ENCODE measurements around the gene EMD.

Gene EMD

GRCh38 chrX:154355094-154355775 lies 23.9 kb upstream of the EMD start:
- no peak for DNase-seq (ENCODE audit: low read depth in 3 of 3)

GRCh38 chrX:154355776-154356140 lies 23.3 kb upstream of the EMD start:
- DNase-seq (ENCODE audit: low read depth in 3 of 3) = no peak

GRCh38 chrX:154356596-154356995 lies 22.5 kb upstream of the EMD start:
- DNase-seq (ENCODE audit: low read depth in 3 of 3) = no peak

GRCh38 chrX:154357205-154357604 lies 21.9 kb upstream of the EMD start:
- DNase-seq (ENCODE audit: low read depth in 3 of 3) = no peak

- DNase-seq (ENCODE audit: low read depth in 3 of 3) = no peak
Observed at GRCh38 chrX:154358011-154358410, 21.1 kb upstream of the EMD start.

- DNase-seq (ENCODE audit: low read depth in 3 of 3) = no peak
Observed at GRCh38 chrX:154358829-154359228, 20.3 kb upstream of the EMD start.

GRCh38 chrX:154359362-154360154 lies 19.5 kb upstream of the EMD start:
- no peak for DNase-seq (ENCODE audit: low read depth in 3 of 3)

- no peak for DNase-seq (ENCODE audit: low read depth in 3 of 3)
Observed at GRCh38 chrX:154360155-154360713, 18.9 kb upstream of the EMD start.

- DNase-seq (ENCODE audit: low read depth in 3 of 3) = no peak
Observed at GRCh38 chrX:154362085-154362742, 16.9 kb upstream of the EMD start.

GRCh38 chrX:154363706-154364439 lies 15.2 kb upstream of the EMD start:
- no peak for DNase-seq (ENCODE audit: low read depth in 3 of 3)

GRCh38 chrX:154365052-154365600 lies 14.0 kb upstream of the EMD start:
- DNase-seq (ENCODE audit: low read depth in 3 of 3) = no peak

- no peak for DNase-seq (ENCODE audit: low read depth in 3 of 3)
Observed at GRCh38 chrX:154365997-154366665, 13.0 kb upstream of the EMD start.

GRCh38 chrX:154366666-154367055 lies 12.4 kb upstream of the EMD start:
- no peak for DNase-seq (ENCODE audit: low read depth in 3 of 3)

- DNase-seq (ENCODE audit: low read depth in 3 of 3) = no peak
Observed at GRCh38 chrX:154367474-154368308, 11.4 kb upstream of the EMD start.

- DNase-seq (ENCODE audit: low read depth in 3 of 3) = peak; percentile 75 to 88 (median 88)
Observed at GRCh38 chrX:154368630-154369448, 10.3 kb upstream of the EMD start.

- DNase-seq (ENCODE audit: low read depth in 3 of 3) = peak in 2 of 3 donors; percentile 51 to 53
Observed at GRCh38 chrX:154369449-154370299, 9.4 kb upstream of the EMD start.

GRCh38 chrX:154370300-154371016 lies 8.6 kb upstream of the EMD start:
- DNase-seq (ENCODE audit: low read depth in 3 of 3) = no peak
